ENCODE results near the gene ANO10. TPM values are rescaled to one million over a fixed set of nuclear protein-coding genes. Genes with fewer than 3 reads are reported as not detected.
"Not testable (repeated sequence)": the region's sequence is repeated elsewhere in the genome, so short reads cannot be mapped to it uniquely, and the experiment has no call there.

The ANO10 gene
- polyA plus RNA-seq, 2 donors, result 17.7 to 19.8 TPM

DNA sequence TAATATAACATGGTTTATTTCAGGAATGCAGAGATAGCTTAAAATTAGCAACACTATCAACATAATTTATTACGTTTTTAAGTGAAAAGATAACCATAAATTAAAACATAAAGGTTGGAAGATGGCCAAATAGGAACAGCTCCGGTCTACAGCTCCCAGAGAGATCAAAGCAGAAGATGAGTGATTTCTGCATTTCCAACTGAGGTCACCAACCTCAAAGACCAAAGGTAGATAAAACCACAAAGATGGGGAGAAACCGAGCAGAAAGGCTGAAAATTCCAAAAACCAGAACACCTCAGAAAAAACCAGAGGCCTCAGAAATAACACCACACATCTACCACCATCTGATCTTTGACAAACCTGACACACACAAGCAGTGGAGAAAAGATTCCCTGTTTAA, 130.0 kb downstream of the ANO10 start:
- not testable (repeated sequence) for H3K4me3 ChIP-seq (ENCODE audit: low read depth in 1 of 2, low read length in 2 of 2); H3K4me1 ChIP-seq (ENCODE audit: control insufficient read depth in 2 of 2, insufficient read depth in 2 of 2, low read length in 1 of 2); H3K27ac ChIP-seq (ENCODE audit: low read depth in 2 of 2, low read length in 1 of 2); H3K9me3 ChIP-seq (ENCODE audit: control insufficient read depth in 2 of 2, insufficient read depth in 1 of 2, low read depth in 1 of 2, low read length in 1 of 2); H3K27me3 ChIP-seq (ENCODE audit: control insufficient read depth in 1 of 2, insufficient read depth in 2 of 2, low read length in 2 of 2); H3K36me3 ChIP-seq (ENCODE audit: control insufficient read depth in 2 of 2, insufficient read depth in 2 of 2, low read length in 1 of 2)
- WGBS, 2 donors, result 66 to 70% methylated on average over 3 of the region's 3 CpGs

GRCh38 chr3:43490640-43491185, 131.1 kb downstream of the ANO10 start:
- Histone ChIP-seq H3K27me3 (ENCODE audit: control insufficient read depth in 1 of 2, insufficient read depth in 2 of 2, low read length in 2 of 2) (no peaks in the 10 kb centered on the region), H3K9me3 (ENCODE audit: control insufficient read depth in 2 of 2, insufficient read depth in 1 of 2, low read depth in 1 of 2, low read length in 1 of 2) (no peaks in the 10 kb centered on the region), H3K4me1 (ENCODE audit: control insufficient read depth in 2 of 2, insufficient read depth in 2 of 2, low read length in 1 of 2) (no peaks in the 10 kb centered on the region), H3K27ac (ENCODE audit: low read depth in 2 of 2, low read length in 1 of 2) (no peak overlapping the region), H3K36me3 (ENCODE audit: control insufficient read depth in 2 of 2, insufficient read depth in 2 of 2, low read length in 1 of 2) (no peaks in the 10 kb centered on the region), H3K4me3 (ENCODE audit: low read depth in 1 of 2, low read length in 2 of 2) (no peak overlapping the region)
- WGBS, 2 donors, result 91 to 92% methylated on average over 7 of the region's 7 CpGs

- Histone ChIP-seq H3K27me3 (ENCODE audit: control insufficient read depth in 1 of 2, insufficient read depth in 2 of 2, low read length in 2 of 2) (no peaks in the 10 kb centered on the region), H3K9me3 (ENCODE audit: control insufficient read depth in 2 of 2, insufficient read depth in 1 of 2, low read depth in 1 of 2, low read length in 1 of 2) (no peaks in the 10 kb centered on the region), H3K4me3 (ENCODE audit: low read depth in 1 of 2, low read length in 2 of 2) (no peak overlapping the region), H3K4me1 (ENCODE audit: control insufficient read depth in 2 of 2, insufficient read depth in 2 of 2, low read length in 1 of 2) (no peaks in the 10 kb centered on the region), H3K36me3 (ENCODE audit: control insufficient read depth in 2 of 2, insufficient read depth in 2 of 2, low read length in 1 of 2) (no peaks in the 10 kb centered on the region), H3K27ac (ENCODE audit: low read depth in 2 of 2, low read length in 1 of 2) (no peak overlapping the region)
- WGBS, 2 donors, result 69 to 78% methylated on average over 5 of the region's 5 CpGs
Observed at GRCh38 chr3:43489930-43490329, 131.9 kb downstream of the ANO10 start.

- no peaks in the 10 kb centered on the region for H3K27me3 ChIP-seq (ENCODE audit: control insufficient read depth in 1 of 2, insufficient read depth in 2 of 2, low read length in 2 of 2)
Observed at GRCh38 chr3:43485931-43486330, 135.9 kb downstream of the ANO10 start.

DNA sequence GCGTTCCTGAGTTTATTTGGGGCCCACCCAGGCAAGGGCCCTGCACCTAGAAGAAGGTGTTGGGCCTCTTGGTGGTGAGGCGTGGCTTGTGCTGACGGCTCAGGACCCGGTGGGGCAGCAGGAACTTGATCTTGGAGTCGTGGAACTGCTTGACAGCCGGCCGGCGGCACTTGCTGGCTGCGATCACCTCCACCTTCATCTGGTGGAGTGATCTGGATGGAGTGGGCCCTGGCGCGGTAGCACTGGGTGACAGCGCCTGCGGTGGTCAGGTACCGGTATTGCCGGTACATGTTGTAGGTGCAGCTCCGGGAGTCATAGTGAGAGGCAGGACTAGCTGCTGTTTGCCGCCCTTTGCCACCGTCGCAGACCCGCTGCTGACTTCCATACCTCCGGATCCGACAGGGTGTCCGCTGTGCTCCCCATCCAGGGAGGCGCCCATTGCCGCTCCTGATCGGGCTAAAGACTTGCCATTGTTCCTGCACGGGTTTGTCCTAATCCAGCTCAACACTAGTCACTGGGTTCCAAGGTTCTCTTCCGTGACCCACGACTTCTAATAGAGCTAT, 136.8 kb downstream of the ANO10 start:
- Histone ChIP-seq H3K27me3 (ENCODE audit: control insufficient read depth in 1 of 2, insufficient read depth in 2 of 2, low read length in 2 of 2) (no peaks in the 10 kb centered on the region), H3K9me3 (ENCODE audit: control insufficient read depth in 2 of 2, insufficient read depth in 1 of 2, low read depth in 1 of 2, low read length in 1 of 2) (no peaks in the 10 kb centered on the region)
- 97 to 98% methylated on average over 29 of the region's 29 CpGs for WGBS, 2 donors

More at GRCh38 chr3:43485931-43486330, 135.9 kb downstream of the ANO10 start:
- H3K9me3 ChIP-seq (ENCODE audit: control insufficient read depth in 2 of 2, insufficient read depth in 1 of 2, low read depth in 1 of 2, low read length in 1 of 2), result no peaks in the 10 kb centered on the region
- WGBS, 2 donors, result 88 to 92% methylated on average over 1 of the region's 1 CpG
- H3K27ac ChIP-seq (ENCODE audit: low read depth in 2 of 2, low read length in 1 of 2), result no peak overlapping the region
- H3K4me3 ChIP-seq (ENCODE audit: low read depth in 1 of 2, low read length in 2 of 2), result no peak overlapping the region
- no peaks in the 10 kb centered on the region for H3K4me1 ChIP-seq (ENCODE audit: control insufficient read depth in 2 of 2, insufficient read depth in 2 of 2, low read length in 1 of 2)
- H3K36me3 ChIP-seq (ENCODE audit: control insufficient read depth in 2 of 2, insufficient read depth in 2 of 2, low read length in 1 of 2), result no peaks in the 10 kb centered on the region

GRCh38 chr3:43481375-43481774, 140.4 kb downstream of the ANO10 start:
- Histone ChIP-seq H3K27me3 (ENCODE audit: control insufficient read depth in 1 of 2, insufficient read depth in 2 of 2, low read length in 2 of 2) (no peaks in the 10 kb centered on the region), H3K4me1 (ENCODE audit: control insufficient read depth in 2 of 2, insufficient read depth in 2 of 2, low read length in 1 of 2) (no peaks in the 10 kb centered on the region)

More for the DNA sequence above, 136.8 kb downstream of the ANO10 start:
- no peak overlapping the region for H3K4me3 ChIP-seq (ENCODE audit: low read depth in 1 of 2, low read length in 2 of 2)
- H3K36me3 ChIP-seq (ENCODE audit: control insufficient read depth in 2 of 2, insufficient read depth in 2 of 2, low read length in 1 of 2), result no peaks in the 10 kb centered on the region
- H3K27ac ChIP-seq (ENCODE audit: low read depth in 2 of 2, low read length in 1 of 2), result no peak overlapping the region
- H3K4me1 ChIP-seq (ENCODE audit: control insufficient read depth in 2 of 2, insufficient read depth in 2 of 2, low read length in 1 of 2), result no peaks in the 10 kb centered on the region

GRCh38 chr3:43478839-43479238, 143.0 kb downstream of the ANO10 start:
- H3K27me3 ChIP-seq (ENCODE audit: control insufficient read depth in 1 of 2, insufficient read depth in 2 of 2, low read length in 2 of 2); H3K4me1 ChIP-seq (ENCODE audit: control insufficient read depth in 2 of 2, insufficient read depth in 2 of 2, low read length in 1 of 2); H3K36me3 ChIP-seq (ENCODE audit: control insufficient read depth in 2 of 2, insufficient read depth in 2 of 2, low read length in 1 of 2); H3K9me3 ChIP-seq (ENCODE audit: control insufficient read depth in 2 of 2, insufficient read depth in 1 of 2, low read depth in 1 of 2, low read length in 1 of 2); H3K4me3 ChIP-seq (ENCODE audit: low read depth in 1 of 2, low read length in 2 of 2); H3K27ac ChIP-seq (ENCODE audit: low read depth in 2 of 2, low read length in 1 of 2): not testable (repeated sequence)
- 40 to 44% methylated on average over 2 of the region's 2 CpGs for WGBS, 2 donors

More at GRCh38 chr3:43481375-43481774, 140.4 kb downstream of the ANO10 start:
- Histone ChIP-seq H3K27ac (ENCODE audit: low read depth in 2 of 2, low read length in 1 of 2) (no peak overlapping the region), H3K36me3 (ENCODE audit: control insufficient read depth in 2 of 2, insufficient read depth in 2 of 2, low read length in 1 of 2) (no peaks in the 10 kb centered on the region), H3K4me3 (ENCODE audit: low read depth in 1 of 2, low read length in 2 of 2) (no peak overlapping the region), H3K9me3 (ENCODE audit: control insufficient read depth in 2 of 2, insufficient read depth in 1 of 2, low read depth in 1 of 2, low read length in 1 of 2) (no peaks in the 10 kb centered on the region)

DNA sequence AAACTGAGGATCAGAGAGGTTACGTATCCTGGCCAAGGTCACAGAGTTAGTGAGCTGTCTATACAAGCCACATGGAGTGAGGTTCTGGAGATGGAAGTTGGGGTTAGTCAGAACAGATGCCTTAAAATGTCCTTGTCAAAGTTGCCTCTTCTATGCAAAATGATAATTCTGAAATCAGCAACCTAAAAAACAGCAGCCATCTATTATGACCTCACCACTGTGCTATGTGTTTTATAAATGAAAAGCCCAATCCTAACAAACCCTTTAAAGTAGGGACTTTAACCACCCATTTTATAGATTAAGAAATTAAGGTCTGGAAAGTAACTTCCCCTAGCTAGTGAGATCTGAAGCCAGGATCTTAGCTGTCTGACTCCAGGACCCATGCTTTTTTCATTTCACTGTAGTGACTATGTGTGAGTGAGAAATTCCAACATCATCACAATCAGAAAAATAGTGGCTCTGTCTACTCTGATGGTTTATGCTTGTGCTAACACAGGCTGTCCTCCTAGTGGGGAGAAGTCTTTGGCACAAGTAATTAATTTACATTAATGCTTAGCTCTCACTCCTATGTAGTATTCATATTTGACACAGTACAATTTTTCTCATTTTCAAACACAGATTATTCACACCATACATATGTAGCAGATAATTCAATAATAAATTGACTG, 143.6 kb downstream of the ANO10 start:
- 93 to 97% methylated on average over 1 of the region's 1 CpG for WGBS, 2 donors
- Histone ChIP-seq H3K27me3 (ENCODE audit: control insufficient read depth in 1 of 2, insufficient read depth in 2 of 2, low read length in 2 of 2) (no peaks in the 10 kb centered on the region), H3K36me3 (ENCODE audit: control insufficient read depth in 2 of 2, insufficient read depth in 2 of 2, low read length in 1 of 2) (no peaks in the 10 kb centered on the region), H3K9me3 (ENCODE audit: control insufficient read depth in 2 of 2, insufficient read depth in 1 of 2, low read depth in 1 of 2, low read length in 1 of 2) (no peaks in the 10 kb centered on the region), H3K4me1 (ENCODE audit: control insufficient read depth in 2 of 2, insufficient read depth in 2 of 2, low read length in 1 of 2) (no peaks in the 10 kb centered on the region), H3K27ac (ENCODE audit: low read depth in 2 of 2, low read length in 1 of 2) (no peak overlapping the region), H3K4me3 (ENCODE audit: low read depth in 1 of 2, low read length in 2 of 2) (no peak overlapping the region)

DNA sequence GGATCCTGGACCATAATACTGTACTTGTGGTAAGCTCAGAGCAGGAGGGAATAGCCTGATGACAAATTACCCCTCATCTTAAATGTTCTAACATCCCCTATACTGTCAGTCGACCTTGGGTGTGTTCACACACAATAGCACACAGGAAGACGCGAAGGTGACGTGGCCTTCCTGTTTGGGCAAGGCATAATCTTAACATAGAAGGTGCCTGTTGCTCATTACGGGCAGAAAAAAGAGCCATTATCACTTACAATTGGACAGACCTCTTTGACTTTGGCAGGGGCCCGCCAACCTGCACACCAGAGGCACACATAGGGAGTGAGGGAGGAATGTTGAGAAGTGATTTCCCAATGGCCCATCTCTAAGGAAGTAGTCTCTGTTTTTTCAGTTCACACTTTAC, 144.2 kb downstream of the ANO10 start:
- H3K4me3 ChIP-seq (ENCODE audit: low read depth in 1 of 2, low read length in 2 of 2), result no peak overlapping the region
- 66 to 76% methylated on average over 6 of the region's 6 CpGs for WGBS, 2 donors
- H3K27ac ChIP-seq (ENCODE audit: low read depth in 2 of 2, low read length in 1 of 2), result peak overlapping the region in 1 of 2 donors; percentile 33
- no peaks in the 10 kb centered on the region for H3K4me1 ChIP-seq (ENCODE audit: control insufficient read depth in 2 of 2, insufficient read depth in 2 of 2, low read length in 1 of 2)
- no peaks in the 10 kb centered on the region for H3K9me3 ChIP-seq (ENCODE audit: control insufficient read depth in 2 of 2, insufficient read depth in 1 of 2, low read depth in 1 of 2, low read length in 1 of 2)
- H3K27me3 ChIP-seq (ENCODE audit: control insufficient read depth in 1 of 2, insufficient read depth in 2 of 2, low read length in 2 of 2), result no peaks in the 10 kb centered on the region
- no peaks in the 10 kb centered on the region for H3K36me3 ChIP-seq (ENCODE audit: control insufficient read depth in 2 of 2, insufficient read depth in 2 of 2, low read length in 1 of 2)

GRCh38 chr3:43473737-43474136, 148.1 kb downstream of the ANO10 start:
- Histone ChIP-seq H3K36me3 (ENCODE audit: control insufficient read depth in 2 of 2, insufficient read depth in 2 of 2, low read length in 1 of 2) (no peaks in the 10 kb centered on the region), H3K4me3 (ENCODE audit: low read depth in 1 of 2, low read length in 2 of 2) (no peak overlapping the region), H3K27ac (ENCODE audit: low read depth in 2 of 2, low read length in 1 of 2) (no peak overlapping the region), H3K9me3 (ENCODE audit: control insufficient read depth in 2 of 2, insufficient read depth in 1 of 2, low read depth in 1 of 2, low read length in 1 of 2) (no peaks in the 10 kb centered on the region), H3K27me3 (ENCODE audit: control insufficient read depth in 1 of 2, insufficient read depth in 2 of 2, low read length in 2 of 2) (no peaks in the 10 kb centered on the region), H3K4me1 (ENCODE audit: control insufficient read depth in 2 of 2, insufficient read depth in 2 of 2, low read length in 1 of 2) (no peaks in the 10 kb centered on the region)
- 73 to 79% methylated on average over 1 of the region's 1 CpG for WGBS, 2 donors

Measured in esophagus (tissue), 2 donors.